BLaER1 (cell line): ENCODE results near the gene OSBPL1A.

Experiments
- H3K27ac ChIP-seq: shearing (Covaris generic); formaldehyde crosslinking; 2 replicates; pipeline ENCODE4 v1.8.1; 2022
- H3K27me3 ChIP-seq: shearing (Covaris generic); formaldehyde crosslinking; 2 replicates; pipeline ENCODE4 v1.8.1; 2022
- H3K36me3 ChIP-seq: shearing (Covaris generic); formaldehyde crosslinking; 2 replicates; pipeline ENCODE4 v1.8.1; 2022
- H3K4me1 ChIP-seq: shearing (Covaris generic); formaldehyde crosslinking; 2 replicates; pipeline ENCODE4 v1.8.1; 2022
- H3K4me2 ChIP-seq: shearing (Covaris generic); formaldehyde crosslinking; 2 replicates; pipeline ENCODE4 v1.8.1; 2022
- H3K4me3 ChIP-seq: shearing (Covaris generic); formaldehyde crosslinking; 2 replicates; pipeline ENCODE4 v1.8.1; 2022
- H3K9ac ChIP-seq: shearing (Covaris generic); formaldehyde crosslinking; 2 replicates; pipeline ENCODE4 v1.8.1; 2022
- H3K9me3 ChIP-seq: shearing (Covaris generic); formaldehyde crosslinking; 2 replicates; pipeline ENCODE4 v1.8.1; 2022
- H4K20me1 ChIP-seq: shearing (Covaris generic); formaldehyde crosslinking; 2 replicates; pipeline ENCODE4 v1.8.1; 2022
- Cebpa-rat ChIP-seq: shearing (Covaris generic); IDR thresholded peaks from 2 replicates; pipeline ENCODE4 v1.8.1; 2022

Gene OSBPL1A

GRCh38 chr18:24197412-24197811 lies 200.2 kb downstream of the OSBPL1A start:
- no peak overlapping the region for H3K4me3 ChIP-seq
- no peak overlapping the region for H3K9ac ChIP-seq
- H3K36me3 ChIP-seq: no peaks in the 10 kb centered on the region
- TF ChIP-seq Cebpa-rat: no peak
- H3K27ac ChIP-seq: no peak overlapping the region
- H4K20me1 ChIP-seq: no peaks in the 10 kb centered on the region
- H3K9me3 ChIP-seq: no peaks in the 10 kb centered on the region
- H3K4me1 ChIP-seq: no peaks in the 10 kb centered on the region
- no peaks in the 10 kb centered on the region for H3K27me3 ChIP-seq
- H3K4me2 ChIP-seq: no peak overlapping the region

GRCh38 chr18:24196764-24197163 lies 200.9 kb downstream of the OSBPL1A start:
- TF ChIP-seq Cebpa-rat: no peak
- Histone ChIP-seq H3K9me3 (no peaks in the 10 kb centered on the region), H3K9ac (no peak overlapping the region), H3K36me3 (no peaks in the 10 kb centered on the region), H3K4me3 (no peak overlapping the region), H3K4me2 (no peak overlapping the region), H3K27me3 (no peaks in the 10 kb centered on the region), H3K27ac (no peak overlapping the region), H4K20me1 (no peaks in the 10 kb centered on the region), H3K4me1 (no peaks in the 10 kb centered on the region)

- no peaks in the 10 kb centered on the region for H3K27me3 ChIP-seq
- H3K9me3 ChIP-seq: no peaks in the 10 kb centered on the region
- H3K4me2 ChIP-seq: no peak overlapping the region
- no peak for TF ChIP-seq Cebpa-rat
- H3K4me3 ChIP-seq: no peak overlapping the region
- H3K27ac ChIP-seq: no peak overlapping the region
- no peak overlapping the region for H3K9ac ChIP-seq
- H3K4me1 ChIP-seq: no peaks in the 10 kb centered on the region
- no peaks in the 10 kb centered on the region for H4K20me1 ChIP-seq
- no peaks in the 10 kb centered on the region for H3K36me3 ChIP-seq
These were observed 202.1 kb downstream of the OSBPL1A start for GRCh38 chr18:24195296-24196053.

GRCh38 chr18:24190590-24190989 lies 207.0 kb downstream of the OSBPL1A start:
- TF ChIP-seq Cebpa-rat: no peak
- H3K4me3 ChIP-seq: no peak overlapping the region
- no peaks in the 10 kb centered on the region for H4K20me1 ChIP-seq
- H3K4me2 ChIP-seq: no peak overlapping the region
- H3K9me3 ChIP-seq: no peaks in the 10 kb centered on the region
- H3K4me1 ChIP-seq: no peaks in the 10 kb centered on the region
- H3K36me3 ChIP-seq: peaks cover 7% of the 10 kb centered on the region; the same call in 1 of the 2 replicates
- H3K27me3 ChIP-seq: no peaks in the 10 kb centered on the region
- H3K27ac ChIP-seq: no peak overlapping the region
- H3K9ac ChIP-seq: no peak overlapping the region

- Histone ChIP-seq H3K4me2 (no peak overlapping the region), H3K4me1 (no peaks in the 10 kb centered on the region)
- no peak for TF ChIP-seq Cebpa-rat
These were observed 207.8 kb downstream of the OSBPL1A start for GRCh38 chr18:24189664-24190346.

GRCh38 chr18:24189007-24189528 lies 208.6 kb downstream of the OSBPL1A start:
- TF ChIP-seq Cebpa-rat: no peak
- Histone ChIP-seq H4K20me1 (no peaks in the 10 kb centered on the region), H3K4me3 (no peak overlapping the region), H3K9me3 (no peaks in the 10 kb centered on the region), H3K27ac (no peak overlapping the region), H3K27me3 (no peaks in the 10 kb centered on the region), H3K4me1 (no peaks in the 10 kb centered on the region), H3K9ac (no peak overlapping the region), H3K36me3 (peaks cover 13% of the 10 kb centered on the region; the same call in 1 of the 2 replicates), H3K4me2 (no peak overlapping the region)

More at GRCh38 chr18:24189664-24190346, 207.8 kb downstream of the OSBPL1A start:
- peaks cover 13% of the 10 kb centered on the region; the same call in 1 of the 2 replicates for H3K36me3 ChIP-seq
- H4K20me1 ChIP-seq: no peaks in the 10 kb centered on the region
- H3K9ac ChIP-seq: no peak overlapping the region
- H3K27me3 ChIP-seq: no peaks in the 10 kb centered on the region
- H3K4me3 ChIP-seq: no peak overlapping the region
- no peak overlapping the region for H3K27ac ChIP-seq
- H3K9me3 ChIP-seq: no peaks in the 10 kb centered on the region

GRCh38 chr18:24188120-24188519 lies 209.5 kb downstream of the OSBPL1A start:
- Histone ChIP-seq H4K20me1 (no peaks in the 10 kb centered on the region), H3K9me3 (no peaks in the 10 kb centered on the region), H3K4me3 (no peak overlapping the region), H3K27ac (no peak overlapping the region), H3K36me3 (peaks cover 13% of the 10 kb centered on the region; the same call in 1 of the 2 replicates), H3K27me3 (no peaks in the 10 kb centered on the region), H3K4me1 (no peaks in the 10 kb centered on the region), H3K9ac (no peak overlapping the region), H3K4me2 (no peak overlapping the region)
- no peak for TF ChIP-seq Cebpa-rat

GRCh38 chr18:24187689-24188088 lies 209.9 kb downstream of the OSBPL1A start:
- H3K9ac ChIP-seq: no peak overlapping the region
- no peak for TF ChIP-seq Cebpa-rat
- no peak overlapping the region for H3K27ac ChIP-seq
- peaks cover 13% of the 10 kb centered on the region; the same call in 1 of the 2 replicates for H3K36me3 ChIP-seq
- no peaks in the 10 kb centered on the region for H3K4me1 ChIP-seq
- no peaks in the 10 kb centered on the region for H3K27me3 ChIP-seq
- no peaks in the 10 kb centered on the region for H3K9me3 ChIP-seq
- no peak overlapping the region for H3K4me3 ChIP-seq
- no peak overlapping the region for H3K4me2 ChIP-seq
- no peaks in the 10 kb centered on the region for H4K20me1 ChIP-seq

- Histone ChIP-seq H3K4me2 (no peak overlapping the region), H4K20me1 (no peaks in the 10 kb centered on the region), H3K4me3 (no peak overlapping the region), H3K27ac (no peak overlapping the region), H3K9ac (no peak overlapping the region), H3K27me3 (no peaks in the 10 kb centered on the region), H3K36me3 (peaks cover 13% of the 10 kb centered on the region; the same call in 1 of the 2 replicates), H3K4me1 (no peaks in the 10 kb centered on the region), H3K9me3 (no peaks in the 10 kb centered on the region)
- no peak for TF ChIP-seq Cebpa-rat
These were observed 210.6 kb downstream of the OSBPL1A start for GRCh38 chr18:24187049-24187448.

GRCh38 chr18:24185805-24186204 lies 211.8 kb downstream of the OSBPL1A start:
- Histone ChIP-seq H3K4me1 (no peaks in the 10 kb centered on the region), H3K27me3 (no peaks in the 10 kb centered on the region), H3K9me3 (no peaks in the 10 kb centered on the region), H3K9ac (no peak overlapping the region), H4K20me1 (no peaks in the 10 kb centered on the region), H3K27ac (no peak overlapping the region), H3K4me2 (no peak overlapping the region), H3K4me3 (no peak overlapping the region), H3K36me3 (peaks cover 17% of the 10 kb centered on the region; the same call in 1 of the 2 replicates)
- no peak for TF ChIP-seq Cebpa-rat
